Ishikawa (cell line): ENCODE data around the gene PLXNB3.

Source experiments
- CEBPB ChIP-seq: IDR thresholded peaks from 2 replicates; pipeline ENCODE4 v1.6.1; 2012
- CREB1 ChIP-seq: IDR thresholded peaks from 2 replicates; pipeline ENCODE4 v1.6.1; 2012; ENCODE audit warnings: low read depth
- EGR1 ChIP-seq: IDR thresholded peaks from 2 replicates; pipeline ENCODE4 v1.6.1; 2012
- EP300 ChIP-seq: IDR thresholded peaks from 2 replicates; pipeline ENCODE4 v1.6.1; 2012; ENCODE audit warnings: borderline replicate concordance
- FOXM1 ChIP-seq: IDR thresholded peaks from 2 replicates; pipeline ENCODE4 v1.6.1; 2012; ENCODE audit warnings: low read depth, borderline replicate concordance
- NFIC ChIP-seq: IDR thresholded peaks from 2 replicates; pipeline ENCODE4 v1.6.1; 2012
- RAD21 ChIP-seq: IDR thresholded peaks from 2 replicates; pipeline ENCODE4 v1.6.1; 2012; ENCODE audit warnings: low read depth
- TAF1 ChIP-seq: IDR thresholded peaks from 2 replicates; pipeline ENCODE4 v1.6.1; 2012; ENCODE audit warnings: low read depth, mild to moderate bottlenecking
- TCF12 ChIP-seq: IDR thresholded peaks from 2 replicates; pipeline ENCODE4 v1.6.1; 2012; ENCODE audit warnings: low read depth
- TEAD4 ChIP-seq: IDR thresholded peaks from 2 replicates; pipeline ENCODE4 v1.6.1; 2012
- YY1 ChIP-seq: IDR thresholded peaks from 2 replicates; pipeline ENCODE4 v1.6.1; 2012; ENCODE audit warnings: low read depth
- ZBTB7A ChIP-seq: IDR thresholded peaks from 2 replicates; pipeline ENCODE4 v1.6.1; 2012; ENCODE audit warnings: low read depth
- TF ChIP-seq, protein P1 (sequence below): IDR thresholded peaks from 2 replicates; pipeline ENCODE4 v1.6.1; 2012
- TF ChIP-seq, protein P2 (sequence below): IDR thresholded peaks from 2 replicates; pipeline ENCODE4 v1.6.1; 2012; ENCODE audit warnings: low read depth, mild to moderate bottlenecking
- TF ChIP-seq, protein P3 (sequence below): IDR thresholded peaks from 2 replicates; pipeline ENCODE4 v1.6.1; 2012

Gene PLXNB3

DNA sequence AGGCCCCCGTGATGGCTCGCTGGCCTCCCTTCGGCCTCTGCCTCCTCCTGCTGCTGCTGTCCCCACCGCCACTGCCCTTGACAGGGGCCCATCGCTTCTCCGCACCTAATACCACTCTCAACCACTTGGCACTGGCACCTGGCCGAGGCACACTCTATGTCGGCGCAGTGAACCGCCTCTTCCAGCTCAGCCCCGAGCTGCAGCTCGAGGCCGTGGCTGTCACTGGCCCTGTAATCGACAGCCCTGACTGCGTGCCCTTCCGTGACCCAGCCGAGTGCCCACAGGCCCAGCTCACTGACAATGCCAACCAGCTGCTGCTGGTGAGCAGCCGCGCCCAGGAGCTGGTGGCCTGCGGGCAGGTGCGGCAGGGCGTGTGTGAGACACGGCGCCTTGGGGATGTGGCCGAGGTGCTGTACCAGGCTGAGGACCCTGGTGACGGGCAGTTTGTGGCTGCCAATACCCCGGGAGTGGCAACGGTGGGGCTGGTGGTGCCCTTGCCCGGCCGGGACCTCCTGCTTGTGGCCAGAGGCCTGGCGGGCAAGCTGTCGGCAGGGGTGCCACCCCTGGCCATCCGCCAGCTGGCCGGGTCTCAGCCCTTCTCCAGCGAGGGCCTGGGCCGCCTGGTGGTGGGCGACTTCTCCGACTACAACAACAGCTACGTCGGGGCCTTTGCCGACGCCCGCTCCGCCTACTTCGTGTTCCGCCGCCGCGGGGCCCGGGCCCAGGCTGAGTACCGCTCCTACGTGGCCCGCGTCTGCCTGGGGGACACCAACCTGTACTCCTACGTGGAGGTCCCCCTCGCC, 3.0 kb downstream of the PLXNB3 start:
- TF ChIP-seq CEBPB (no peak), YY1 (no peak), TAF1 (no peak), TCF12 (no peak), TEAD4 (no peak), CREB1 (no peak), RAD21 (no peak), ZBTB7A (no peak), FOXM1 (no peak), EGR1 (no peak), EP300 (no peak), NFIC (no peak)
- TF ChIP-seq, protein P1, sequence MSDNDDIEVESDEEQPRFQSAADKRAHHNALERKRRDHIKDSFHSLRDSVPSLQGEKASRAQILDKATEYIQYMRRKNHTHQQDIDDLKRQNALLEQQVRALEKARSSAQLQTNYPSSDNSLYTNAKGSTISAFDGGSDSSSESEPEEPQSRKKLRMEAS, result no peak
- TF ChIP-seq, protein P2, sequence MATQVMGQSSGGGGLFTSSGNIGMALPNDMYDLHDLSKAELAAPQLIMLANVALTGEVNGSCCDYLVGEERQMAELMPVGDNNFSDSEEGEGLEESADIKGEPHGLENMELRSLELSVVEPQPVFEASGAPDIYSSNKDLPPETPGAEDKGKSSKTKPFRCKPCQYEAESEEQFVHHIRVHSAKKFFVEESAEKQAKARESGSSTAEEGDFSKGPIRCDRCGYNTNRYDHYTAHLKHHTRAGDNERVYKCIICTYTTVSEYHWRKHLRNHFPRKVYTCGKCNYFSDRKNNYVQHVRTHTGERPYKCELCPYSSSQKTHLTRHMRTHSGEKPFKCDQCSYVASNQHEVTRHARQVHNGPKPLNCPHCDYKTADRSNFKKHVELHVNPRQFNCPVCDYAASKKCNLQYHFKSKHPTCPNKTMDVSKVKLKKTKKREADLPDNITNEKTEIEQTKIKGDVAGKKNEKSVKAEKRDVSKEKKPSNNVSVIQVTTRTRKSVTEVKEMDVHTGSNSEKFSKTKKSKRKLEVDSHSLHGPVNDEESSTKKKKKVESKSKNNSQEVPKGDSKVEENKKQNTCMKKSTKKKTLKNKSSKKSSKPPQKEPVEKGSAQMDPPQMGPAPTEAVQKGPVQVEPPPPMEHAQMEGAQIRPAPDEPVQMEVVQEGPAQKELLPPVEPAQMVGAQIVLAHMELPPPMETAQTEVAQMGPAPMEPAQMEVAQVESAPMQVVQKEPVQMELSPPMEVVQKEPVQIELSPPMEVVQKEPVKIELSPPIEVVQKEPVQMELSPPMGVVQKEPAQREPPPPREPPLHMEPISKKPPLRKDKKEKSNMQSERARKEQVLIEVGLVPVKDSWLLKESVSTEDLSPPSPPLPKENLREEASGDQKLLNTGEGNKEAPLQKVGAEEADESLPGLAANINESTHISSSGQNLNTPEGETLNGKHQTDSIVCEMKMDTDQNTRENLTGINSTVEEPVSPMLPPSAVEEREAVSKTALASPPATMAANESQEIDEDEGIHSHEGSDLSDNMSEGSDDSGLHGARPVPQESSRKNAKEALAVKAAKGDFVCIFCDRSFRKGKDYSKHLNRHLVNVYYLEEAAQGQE, result no peak
- TF ChIP-seq, protein P3, sequence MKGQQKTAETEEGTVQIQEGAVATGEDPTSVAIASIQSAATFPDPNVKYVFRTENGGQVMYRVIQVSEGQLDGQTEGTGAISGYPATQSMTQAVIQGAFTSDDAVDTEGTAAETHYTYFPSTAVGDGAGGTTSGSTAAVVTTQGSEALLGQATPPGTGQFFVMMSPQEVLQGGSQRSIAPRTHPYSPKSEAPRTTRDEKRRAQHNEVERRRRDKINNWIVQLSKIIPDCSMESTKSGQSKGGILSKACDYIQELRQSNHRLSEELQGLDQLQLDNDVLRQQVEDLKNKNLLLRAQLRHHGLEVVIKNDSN, result no peak

DNA sequence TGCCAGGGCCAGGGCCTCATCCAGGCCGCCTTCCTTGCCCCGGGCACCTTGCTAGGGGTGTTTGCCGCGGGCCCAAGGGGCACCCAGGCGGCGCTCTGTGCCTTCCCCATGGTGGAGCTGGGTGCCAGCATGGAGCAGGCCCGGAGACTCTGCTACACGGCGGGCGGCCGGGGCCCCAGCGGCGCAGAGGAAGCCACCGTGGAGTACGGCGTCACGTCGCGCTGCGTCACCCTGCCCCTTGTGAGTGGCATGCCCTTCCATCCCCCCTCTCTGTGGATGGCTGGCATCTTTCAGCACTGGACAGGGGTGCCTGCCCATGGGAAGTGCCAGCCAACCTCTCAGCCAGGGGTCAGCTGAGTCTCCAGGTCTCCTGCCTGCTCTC, 3.6 kb downstream of the PLXNB3 start:
- TF ChIP-seq, protein P2, result peak; percentile 55
- TF ChIP-seq EGR1, result no peak
- TF ChIP-seq, protein P1, result no peak

DNA sequence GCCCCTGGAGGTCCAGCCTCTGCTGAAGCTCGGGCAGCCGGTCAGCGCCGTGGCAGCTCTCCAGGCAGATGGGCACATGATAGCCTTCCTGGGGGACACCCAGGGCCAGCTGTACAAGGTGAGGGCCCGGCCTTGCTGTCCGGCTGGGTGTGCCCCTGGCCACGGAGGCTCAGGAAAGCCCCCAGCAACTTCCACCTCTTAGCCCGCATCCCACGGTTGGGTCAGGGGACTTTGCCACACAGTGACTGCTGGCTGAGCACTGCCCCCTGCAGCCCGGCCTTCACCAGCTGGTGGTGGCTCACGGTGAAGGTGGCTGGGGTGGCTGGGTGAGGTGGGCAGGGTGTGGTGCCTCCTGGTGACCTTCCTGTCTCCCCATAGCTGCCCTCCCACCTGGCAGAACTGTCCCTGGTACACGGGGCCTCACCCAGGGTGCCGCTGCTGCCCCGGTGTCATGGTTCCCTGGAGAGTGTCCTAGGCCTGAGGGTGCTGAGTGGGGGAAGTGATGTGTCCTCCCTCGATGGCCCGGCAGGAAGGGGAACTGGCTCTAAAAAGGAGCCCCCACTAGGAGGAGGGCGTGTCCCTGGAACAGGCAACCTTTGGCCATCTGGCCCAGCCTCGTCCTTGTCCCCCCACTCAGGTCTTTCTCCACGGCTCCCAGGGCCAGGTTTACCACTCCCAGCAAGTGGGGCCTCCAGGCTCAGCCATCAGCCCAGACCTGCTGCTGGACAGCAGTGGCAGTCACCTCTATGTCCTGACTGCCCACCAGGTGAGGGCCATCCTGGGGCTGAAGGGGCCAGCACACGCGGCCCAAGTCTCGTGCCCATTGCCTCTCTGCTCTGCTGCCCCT, 4.5 kb downstream of the PLXNB3 start:
- TF ChIP-seq, protein P3, result no peak
- TF ChIP-seq ZBTB7A, result no peak
- no peak for TF ChIP-seq NFIC
- TF ChIP-seq RAD21, result no peak; the same call in 1 of the 2 replicates
- TF ChIP-seq TEAD4, result no peak

DNA sequence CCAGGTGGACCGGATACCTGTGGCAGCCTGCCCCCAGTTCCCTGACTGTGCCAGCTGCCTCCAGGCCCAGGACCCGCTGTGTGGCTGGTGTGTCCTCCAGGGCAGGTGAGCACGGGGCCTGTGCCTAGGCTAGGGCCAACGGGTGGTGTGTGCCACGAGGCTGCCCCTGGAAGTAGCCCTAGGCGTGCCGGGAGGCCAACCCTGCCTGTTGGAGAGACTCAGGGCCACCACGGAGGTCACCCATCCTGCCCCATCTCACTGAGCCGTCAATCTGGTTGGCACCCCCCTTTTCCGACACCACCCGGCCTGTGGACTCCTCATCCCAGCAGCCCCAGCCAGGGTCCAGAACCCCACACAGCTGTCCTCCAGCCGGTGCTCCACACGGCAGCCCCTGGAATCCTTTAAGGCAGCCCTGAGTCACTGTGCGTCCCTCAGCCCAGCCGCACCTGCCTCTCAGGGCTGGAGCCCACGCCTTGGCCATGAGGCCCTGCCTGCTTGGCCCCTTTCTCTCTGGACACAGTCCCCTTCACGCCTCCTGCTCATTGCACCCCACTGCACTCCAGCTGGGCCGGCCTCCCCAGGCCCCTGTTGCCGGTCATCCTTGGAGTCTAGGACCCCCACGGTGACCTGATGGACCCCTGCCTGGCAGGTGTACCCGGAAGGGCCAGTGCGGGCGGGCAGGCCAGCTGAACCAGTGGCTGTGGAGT, 5.3 kb downstream of the PLXNB3 start:
- TF ChIP-seq NFIC, result no peak
- no peak for TF ChIP-seq CEBPB
- TF ChIP-seq, protein P1, result no peak
- no peak for TF ChIP-seq FOXM1

DNA sequence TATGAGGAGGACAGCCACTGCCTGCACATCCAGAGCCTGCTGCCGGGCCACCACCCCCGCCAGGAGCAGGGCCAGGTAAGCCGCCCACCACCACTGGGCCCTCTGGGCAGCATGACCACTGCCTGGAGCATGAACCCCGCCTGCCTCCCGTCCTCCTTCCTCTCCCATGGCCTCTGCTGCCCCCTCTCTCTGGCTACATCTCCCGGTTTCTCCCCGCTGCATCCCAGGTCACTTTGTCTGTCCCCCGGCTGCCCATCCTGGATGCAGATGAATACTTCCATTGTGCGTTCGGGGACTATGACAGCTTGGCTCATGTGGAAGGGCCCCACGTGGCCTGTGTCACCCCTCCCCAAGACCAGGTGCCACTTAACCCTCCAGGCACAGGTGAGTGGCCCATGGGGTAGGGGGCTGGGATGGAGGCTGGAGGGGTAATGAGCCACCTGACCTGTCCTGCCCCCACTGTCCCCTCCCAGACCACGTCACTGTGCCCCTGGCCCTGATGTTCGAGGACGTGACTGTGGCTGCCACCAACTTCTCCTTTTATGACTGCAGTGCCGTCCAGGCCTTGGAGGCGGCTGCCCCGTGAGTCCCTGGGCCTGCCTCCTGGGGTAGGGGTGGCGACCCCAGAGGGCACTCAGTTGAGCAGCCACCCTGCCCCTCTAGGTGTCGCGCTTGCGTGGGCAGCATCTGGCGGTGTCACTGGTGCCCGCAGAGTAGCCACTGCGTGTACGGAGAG, 6.0 kb downstream of the PLXNB3 start:
- no peak for TF ChIP-seq EGR1
- no peak for TF ChIP-seq TEAD4
- no peak for TF ChIP-seq YY1
- TF ChIP-seq TCF12, result no peak
- no peak for TF ChIP-seq FOXM1
- no peak for TF ChIP-seq RAD21
- TF ChIP-seq, protein P3, result no peak
- TF ChIP-seq, protein P2, result no peak
- TF ChIP-seq CREB1, result no peak
- no peak for TF ChIP-seq NFIC
- TF ChIP-seq EP300, result no peak
- no peak for TF ChIP-seq CEBPB
- no peak for TF ChIP-seq TAF1
- no peak for TF ChIP-seq ZBTB7A
- TF ChIP-seq, protein P1, result no peak
